ENCODE data around the gene HRH2. TPM values are rescaled to one million over a fixed set of nuclear protein-coding genes. Genes with fewer than 3 reads are reported as not detected.

The HRH2 gene
- polyA plus RNA-seq, 1 donor (not counting 4 experiments of a cell fraction or from before 2014, with no cell fraction given) = not detected

GRCh38 chr5:175620527-175620926, 37.3 kb upstream of the HRH2 start:
- FAIRE-seq = no peak
- no peak overlapping the region for H3K4me3 ChIP-seq (ENCODE audit: control insufficient read depth in 2 of 3, extremely low read depth in 1 of 3, insufficient read depth in 2 of 3, low read depth in 1 of 3, low read length in 3 of 3)

GRCh38 chr5:175621971-175622370, 35.9 kb upstream of the HRH2 start:
- no peaks in the 10 kb centered on the region for H3K36me3 ChIP-seq (ENCODE audit: control insufficient read depth in 2 of 2, extremely low read depth in 1 of 2, insufficient read depth in 2 of 2, low read length in 2 of 2)
- H2AFZ ChIP-seq (ENCODE audit: control insufficient read depth, low read length) = no peak overlapping the region
- no peak overlapping the region for H3K4me3 ChIP-seq (ENCODE audit: control insufficient read depth in 2 of 3, extremely low read depth in 1 of 3, insufficient read depth in 2 of 3, low read depth in 1 of 3, low read length in 3 of 3)
- no peaks in the 10 kb centered on the region for H3K9me1 ChIP-seq (ENCODE audit: control insufficient read depth, extremely low read depth, insufficient read depth, low read length)
- H3K9ac ChIP-seq (ENCODE audit: control insufficient read depth, extremely low read depth, insufficient read depth, low read length) = no peak overlapping the region
- dilution Hi-C loops (cut with MboI; ENCODE audit: extremely low pct_ligation_motif_present, low sequenced_read_pairs) = no loop called here
- no peaks in the 10 kb centered on the region for H3K27me3 ChIP-seq (ENCODE audit: control insufficient read depth, extremely low read depth, insufficient read depth, low read length)
- no peaks in the 10 kb centered on the region for H3K4me1 ChIP-seq (ENCODE audit: control insufficient read depth, extremely low read depth, insufficient read depth, low read length)
- no peaks in the 10 kb centered on the region for H3K79me2 ChIP-seq (ENCODE audit: control insufficient read depth, insufficient read depth, low read length)
- FAIRE-seq (no peak), DNase-seq (ENCODE audit: low read depth, low spot score) (no peak)
- H3K27ac ChIP-seq (ENCODE audit: control insufficient read depth, insufficient read depth, low read length) = no peak overlapping the region
- H3K4me2 ChIP-seq (ENCODE audit: control insufficient read depth, extremely low read depth, insufficient read depth, low read depth, low read length) = no peak overlapping the region
- no peaks in the 10 kb centered on the region for H4K20me1 ChIP-seq (ENCODE audit: control insufficient read depth, extremely low read depth, insufficient read depth, low read length)
- TF ChIP-seq EZH2 (IDR thresholded peaks at IDR 0.05; ENCODE audit: low read length) (no peak), CTCF (optimal IDR thresholded peaks at IDR 0.05 in 1 of 3, IDR thresholded peaks at IDR 0.05 in 1 of 3, conservative IDR thresholded peaks at IDR 0.05 in 1 of 3; ENCODE audit: extremely low read depth in 1 of 3, insufficient read depth in 2 of 3, low read length in 3 of 3) (no peak)
- H3K9me3 ChIP-seq (ENCODE audit: control insufficient read depth, low read depth, low read length) = no peaks in the 10 kb centered on the region

More at GRCh38 chr5:175620527-175620926, 37.3 kb upstream of the HRH2 start:
- H3K27me3 ChIP-seq (ENCODE audit: control insufficient read depth, extremely low read depth, insufficient read depth, low read length) = no peaks in the 10 kb centered on the region
- no peak for DNase-seq (ENCODE audit: low read depth, low spot score)
- dilution Hi-C loops (cut with MboI; ENCODE audit: extremely low pct_ligation_motif_present, low sequenced_read_pairs) = no loop called here
- H3K9me1 ChIP-seq (ENCODE audit: control insufficient read depth, extremely low read depth, insufficient read depth, low read length) = no peaks in the 10 kb centered on the region
- H3K36me3 ChIP-seq (ENCODE audit: control insufficient read depth in 2 of 2, extremely low read depth in 1 of 2, insufficient read depth in 2 of 2, low read length in 2 of 2) = no peaks in the 10 kb centered on the region
- TF ChIP-seq CTCF (optimal IDR thresholded peaks at IDR 0.05 in 1 of 3, IDR thresholded peaks at IDR 0.05 in 1 of 3, conservative IDR thresholded peaks at IDR 0.05 in 1 of 3; ENCODE audit: extremely low read depth in 1 of 3, insufficient read depth in 2 of 3, low read length in 3 of 3) (no peak), EZH2 (IDR thresholded peaks at IDR 0.05; ENCODE audit: low read length) (no peak)
- no peaks in the 10 kb centered on the region for H3K79me2 ChIP-seq (ENCODE audit: control insufficient read depth, insufficient read depth, low read length)
- no peaks in the 10 kb centered on the region for H3K9me3 ChIP-seq (ENCODE audit: control insufficient read depth, low read depth, low read length)
- no peak overlapping the region for H3K4me2 ChIP-seq (ENCODE audit: control insufficient read depth, extremely low read depth, insufficient read depth, low read depth, low read length)
- no peak overlapping the region for H3K27ac ChIP-seq (ENCODE audit: control insufficient read depth, insufficient read depth, low read length)
- no peak overlapping the region for H3K9ac ChIP-seq (ENCODE audit: control insufficient read depth, extremely low read depth, insufficient read depth, low read length)
- no peaks in the 10 kb centered on the region for H3K4me1 ChIP-seq (ENCODE audit: control insufficient read depth, extremely low read depth, insufficient read depth, low read length)
- no peak overlapping the region for H2AFZ ChIP-seq (ENCODE audit: control insufficient read depth, low read length)
- H4K20me1 ChIP-seq (ENCODE audit: control insufficient read depth, extremely low read depth, insufficient read depth, low read length) = no peaks in the 10 kb centered on the region
